HG02610 (cell line): ENCODE data around the gene GABRD.
"Not testable (repeated sequence)": the region's sequence is repeated elsewhere in the genome, so short reads cannot be mapped to it uniquely, and the experiment has no call there.

ENCODE experiments used
- ATAC-seq: cut with Tn5 transposase; IDR thresholded peaks from one replicate; pipeline ENCODE4 v1.9.1; 2021; ENCODE audit warnings: mild to moderate bottlenecking, moderate library complexity; ENCODE audit not compliant: unreplicated experiment

Gene GABRD

DNA sequence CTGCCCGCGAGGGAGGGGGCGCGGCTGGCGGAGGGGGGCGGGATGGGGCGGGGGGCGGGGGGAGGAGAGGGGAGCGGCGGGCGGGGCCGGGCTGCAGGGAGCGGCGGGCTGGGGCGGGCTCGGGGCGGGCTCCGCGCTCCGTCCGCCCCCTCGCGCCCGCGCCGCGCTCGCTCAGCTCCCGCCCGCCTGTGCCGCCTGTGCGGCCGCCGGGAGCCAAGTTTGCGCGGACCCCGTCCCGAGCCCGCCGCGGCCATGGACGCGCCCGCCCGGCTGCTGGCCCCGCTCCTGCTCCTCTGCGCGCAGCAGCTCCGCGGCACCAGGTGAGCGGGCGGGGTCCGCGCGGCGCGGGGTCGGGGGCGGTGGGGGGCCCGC is at the start of gene GABRD:
Gene GABRD, plus strand, starts transcription at position 174 of the 372 bp plus-strand sequence. Its CDS starts 79 bp downstream, at position 253.
- ATAC-seq = no peak

DNA sequence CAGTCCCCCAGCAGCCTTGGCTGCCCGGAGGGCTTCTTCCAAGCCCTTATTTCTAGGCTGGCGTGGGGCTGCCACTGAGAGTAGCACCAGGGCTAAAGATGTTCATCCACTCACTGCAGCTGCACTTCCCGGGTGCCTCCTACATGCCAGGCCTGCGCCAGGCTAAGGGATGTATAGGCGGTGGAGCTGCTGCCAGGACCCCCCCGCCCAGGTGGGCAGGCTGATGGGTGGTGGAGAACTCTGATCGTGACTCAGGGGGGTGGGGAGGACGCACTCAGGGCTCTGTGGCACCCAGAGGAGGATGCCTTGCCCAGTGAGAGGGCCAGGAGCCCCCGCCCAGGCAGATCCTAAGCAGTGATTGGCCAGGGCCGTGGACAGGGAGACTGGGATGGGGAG is 49.6 kb upstream of the GABRD start:
- ATAC-seq = no peak

- ATAC-seq = no peak
These were observed 49.0 kb upstream of the GABRD start for GRCh38 chr1:1969953-1970716.

- ATAC-seq = no peak
These were observed 48.1 kb upstream of the GABRD start for GRCh38 chr1:1971017-1971416.

DNA sequence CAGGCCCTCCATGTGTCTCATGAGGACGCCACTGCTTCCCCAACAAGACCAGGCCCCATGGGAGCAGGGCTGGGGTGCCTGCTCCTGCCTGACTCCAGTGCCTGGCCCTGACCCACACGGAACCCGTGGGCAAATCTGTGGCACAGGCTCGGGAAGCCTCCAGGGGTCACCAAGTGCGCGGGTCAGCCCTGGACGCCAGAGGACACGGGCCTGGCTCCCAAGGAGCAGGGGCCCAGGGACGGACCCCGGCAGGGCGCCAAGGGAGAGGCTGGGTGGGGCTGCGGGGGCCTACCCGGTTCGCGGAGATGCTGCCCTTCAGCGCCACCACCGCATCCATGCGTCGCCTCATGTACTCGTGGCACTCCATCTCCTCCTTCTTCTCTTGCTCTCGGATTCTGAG is 47.5 kb upstream of the GABRD start:
- ATAC-seq = no peak

- no peak for ATAC-seq
These were observed 46.0 kb upstream of the GABRD start for GRCh38 chr1:1972976-1973715.

DNA sequence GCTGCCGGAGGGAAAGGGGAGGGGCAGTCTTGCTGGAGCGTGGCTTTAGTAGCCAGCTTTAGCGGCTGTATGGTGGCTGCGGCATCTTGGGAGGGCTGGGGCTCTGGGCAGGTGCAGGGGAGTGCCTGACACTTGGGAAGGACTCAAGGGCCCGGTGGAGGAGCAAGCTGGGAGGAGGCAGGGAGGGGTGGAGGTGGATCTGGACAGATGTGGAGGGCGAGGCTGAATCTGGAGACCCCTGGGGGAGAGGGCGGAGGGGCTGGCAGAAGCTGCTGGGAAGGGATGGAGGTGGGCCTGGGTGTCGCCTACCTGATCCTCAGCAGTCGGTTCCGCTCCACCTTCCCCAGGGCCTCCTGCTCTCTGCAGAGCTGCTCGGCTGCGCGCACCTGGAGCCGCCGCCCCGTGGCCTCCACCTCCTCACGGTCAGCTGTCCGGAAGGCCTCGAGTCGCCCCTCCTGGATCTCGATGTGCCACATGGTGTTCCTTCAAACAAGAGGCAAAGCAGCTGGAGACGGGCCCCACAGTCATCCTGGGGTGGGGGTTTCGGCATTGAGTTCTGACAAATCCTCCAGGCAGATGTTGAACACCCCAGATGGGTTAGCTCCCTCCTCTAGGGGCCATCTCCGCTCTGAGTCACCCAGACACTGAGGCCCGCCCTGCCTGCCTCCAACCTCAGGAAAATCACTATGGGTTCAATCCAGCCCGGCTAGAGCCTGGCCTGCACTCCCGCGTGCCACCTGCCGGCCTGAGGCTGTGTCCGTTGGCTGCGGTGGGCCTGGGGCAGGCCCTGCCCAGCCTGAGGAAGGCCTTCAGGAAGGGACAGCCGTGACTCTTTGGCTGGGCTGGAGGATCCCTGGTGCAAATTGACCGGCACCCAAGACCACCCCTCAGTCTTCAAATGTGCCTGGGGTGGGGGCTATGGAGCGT is 45.2 kb upstream of the GABRD start:
- ATAC-seq = no peak

GRCh38 chr1:1974834-1975233 is 44.3 kb upstream of the GABRD start:
- ATAC-seq = no peak

GRCh38 chr1:1975535-1975934 is 43.6 kb upstream of the GABRD start:
- ATAC-seq = no peak

DNA sequence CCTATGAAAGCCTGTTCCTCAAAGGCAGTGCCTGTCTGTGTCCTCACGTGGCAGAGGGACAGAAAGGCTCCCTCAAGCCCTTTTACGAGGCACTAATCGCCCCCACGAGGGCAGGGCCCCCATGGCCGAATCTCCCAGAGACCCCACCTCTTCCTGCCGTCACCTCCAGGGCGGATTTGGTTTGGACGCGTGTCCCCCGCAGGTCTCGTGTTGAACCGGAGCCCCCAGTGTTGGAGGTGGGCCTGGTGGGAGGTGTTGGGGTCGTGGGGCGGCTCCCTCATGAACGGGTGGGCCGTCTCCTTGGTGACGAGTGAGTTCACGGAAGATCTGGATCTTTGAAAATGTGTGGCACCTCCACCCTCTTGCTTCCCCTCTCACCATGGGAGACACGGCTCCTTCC is 43.1 kb upstream of the GABRD start:
- ATAC-seq = no peak

DNA sequence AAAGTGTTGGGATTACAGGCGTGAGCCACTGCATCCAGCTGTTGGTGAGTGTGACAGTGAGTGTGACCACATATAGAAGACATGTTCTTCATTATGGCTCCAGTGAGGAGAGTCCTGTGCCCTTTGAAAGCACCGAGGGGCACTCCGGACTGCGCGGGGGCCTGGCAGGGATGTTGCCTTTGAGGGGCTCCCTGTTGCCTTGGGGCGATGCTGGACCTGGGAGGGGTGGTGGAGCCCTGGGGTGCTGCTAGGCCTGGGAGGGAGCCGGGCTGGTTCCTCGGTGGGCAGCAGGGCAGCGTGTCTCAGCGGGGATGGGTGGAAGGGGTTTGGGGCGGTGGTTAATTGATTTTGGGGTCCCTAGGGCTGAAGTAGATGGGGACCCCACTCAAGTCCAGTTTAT is 41.0 kb upstream of the GABRD start:
- ATAC-seq = no peak

DNA sequence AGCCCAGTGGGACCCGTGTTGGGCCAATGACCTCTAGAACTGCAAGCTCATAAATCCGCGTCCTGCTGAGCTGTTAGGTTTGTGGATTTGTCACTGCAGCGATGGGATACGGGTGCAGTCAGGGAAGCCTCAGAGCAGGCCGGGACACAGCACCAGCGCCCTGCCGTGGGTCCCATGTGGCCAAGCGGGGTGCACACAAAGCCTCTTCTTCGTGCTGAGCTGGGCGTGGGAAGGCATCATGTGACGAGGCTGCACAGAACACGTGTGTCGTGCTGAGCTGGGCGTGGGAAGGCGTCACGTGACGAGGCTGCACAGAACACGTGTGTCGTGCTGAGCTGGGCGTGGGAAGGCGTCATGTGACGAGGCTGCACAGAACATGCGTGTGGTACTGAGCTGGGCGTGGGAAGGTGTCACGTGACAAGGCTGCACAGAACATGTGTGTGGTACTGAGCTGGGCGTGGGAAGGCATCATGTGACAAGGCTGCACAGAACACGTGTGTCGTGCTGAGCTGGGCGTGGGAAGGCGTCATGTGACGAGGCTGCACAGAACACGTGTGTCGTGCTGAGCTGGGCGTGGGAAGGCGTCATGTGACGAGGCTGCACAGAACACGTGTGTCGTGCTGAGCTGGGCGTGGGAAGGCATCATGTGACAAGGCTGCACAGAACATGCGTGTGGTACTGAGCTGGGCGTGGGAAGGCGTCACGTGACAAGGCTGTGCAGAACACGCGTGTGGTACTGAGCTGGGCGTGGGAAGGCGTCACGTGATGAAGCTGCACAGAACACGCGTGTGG is 40.3 kb upstream of the GABRD start:
- not testable (repeated sequence) for ATAC-seq

DNA sequence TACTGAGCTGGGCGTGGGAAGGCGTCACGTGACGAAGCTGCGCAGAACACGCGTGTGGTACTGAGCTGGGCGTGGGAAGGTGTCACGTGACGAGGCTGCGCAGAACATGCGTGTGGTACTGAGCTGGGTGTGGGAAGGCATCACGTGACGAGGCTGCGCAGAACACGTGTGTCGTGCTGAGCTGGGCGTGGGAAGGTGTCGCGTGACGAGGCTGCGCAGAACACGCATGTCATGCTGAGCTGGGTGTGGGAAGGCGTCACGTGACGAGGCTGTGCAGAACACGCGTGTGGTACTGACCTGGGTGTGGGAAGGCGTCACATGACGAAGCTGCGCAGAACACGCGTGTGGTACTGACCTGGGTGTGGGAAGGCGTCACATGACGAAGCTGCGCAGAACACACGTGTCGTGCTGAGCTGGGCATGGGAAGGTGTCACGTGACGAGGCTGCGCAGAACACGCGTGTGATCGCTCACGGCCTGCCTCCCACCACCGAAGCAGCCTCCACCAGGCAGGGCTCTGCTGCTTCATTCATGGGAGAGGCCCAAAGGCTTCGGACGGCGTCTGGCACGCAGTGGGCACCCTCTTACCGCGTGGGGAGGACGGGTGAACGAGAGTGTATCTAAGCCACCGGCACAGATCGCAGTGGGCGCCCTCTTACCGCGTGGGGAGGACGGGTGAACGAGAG is 39.5 kb upstream of the GABRD start:
- no peak for ATAC-seq

GRCh38 chr1:1980467-1981141 is 38.5 kb upstream of the GABRD start:
- no peak for ATAC-seq

GRCh38 chr1:1981142-1981500 is 38.0 kb upstream of the GABRD start:
- ATAC-seq = no peak

DNA sequence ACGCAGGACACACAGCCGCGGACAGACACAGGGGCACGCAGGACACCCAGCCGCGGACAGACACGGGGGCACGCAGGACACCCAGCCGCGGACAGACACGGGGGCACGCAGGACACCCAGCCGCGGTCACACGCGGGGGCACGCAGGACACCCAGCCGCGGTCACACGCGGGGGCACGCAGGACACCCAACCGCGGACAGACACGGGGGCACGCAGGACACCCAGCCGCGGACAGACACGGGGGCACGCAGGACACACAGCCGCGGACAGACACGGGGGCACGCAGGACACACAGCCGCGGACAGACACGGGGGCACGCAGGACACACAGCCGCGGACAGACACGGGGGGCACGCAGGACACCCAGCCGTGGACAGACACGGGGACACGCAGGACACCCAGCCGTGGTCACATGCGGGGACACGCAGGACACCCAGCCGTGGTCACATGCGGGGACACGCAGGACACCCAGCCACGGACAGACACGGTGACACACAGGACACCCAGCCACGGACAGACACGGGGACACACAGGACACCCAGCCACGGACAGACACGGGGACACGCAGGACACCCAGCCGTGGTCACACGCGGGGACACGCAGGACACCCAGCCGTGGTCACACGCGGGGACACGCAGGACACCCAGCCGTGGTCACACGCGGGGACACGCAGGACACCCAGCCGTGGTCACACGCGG is 37.4 kb upstream of the GABRD start:
- not testable (repeated sequence) for ATAC-seq

DNA sequence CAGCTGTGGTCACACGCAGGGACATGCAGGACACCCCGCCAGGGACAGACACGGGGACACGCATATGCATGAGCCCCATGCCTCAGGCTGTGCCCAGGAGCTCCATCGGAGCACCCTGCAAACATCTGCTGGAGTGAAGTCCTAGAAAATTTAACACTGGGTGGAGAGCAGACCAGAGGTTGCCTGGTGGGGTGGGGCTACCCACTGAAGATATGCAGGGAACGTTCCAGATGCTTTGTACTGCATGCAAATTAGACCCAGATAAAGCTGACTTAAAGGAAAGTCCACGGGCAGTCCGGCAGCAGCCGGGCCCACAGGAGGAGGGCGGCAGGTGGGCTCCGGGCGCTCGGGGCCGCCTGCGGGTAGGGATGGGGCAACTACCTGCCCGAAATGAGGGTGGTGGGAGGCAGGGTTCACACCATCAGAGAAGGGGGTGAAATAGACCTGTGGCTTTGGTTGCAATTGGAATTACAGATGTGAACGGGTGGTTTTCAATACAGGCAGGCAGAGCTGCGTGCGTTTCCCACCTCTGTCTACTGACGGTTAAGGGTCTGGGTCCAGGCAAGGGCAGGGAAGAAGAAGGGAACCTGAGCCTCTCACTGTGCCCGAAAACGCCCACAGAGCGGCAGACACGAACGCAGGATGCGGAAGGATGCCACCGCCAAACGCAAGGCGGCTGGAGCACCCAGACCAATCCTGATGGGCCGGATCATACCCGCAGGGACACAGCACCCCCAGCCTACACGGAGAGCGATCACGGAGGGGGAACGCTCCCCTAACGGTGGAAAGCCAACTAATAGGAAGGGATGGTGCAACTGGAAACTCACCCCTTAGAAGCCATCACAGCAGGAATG is 36.5 kb upstream of the GABRD start:
- no peak for ATAC-seq

GRCh38 chr1:1984560-1985070 is 34.5 kb upstream of the GABRD start:
- ATAC-seq = no peak
